Measurements from ENCODE around the gene ZNF324.

The ZNF324 gene

GRCh38 chr19:58479303-58479702, 12.4 kb downstream of the ZNF324 start:
- intact Hi-C loops (cut with DNase I; ENCODE audit: low total_unique reads), result loop anchor here (5.0 kb wide), 1 partner anchor 38 kb away; the partner anchor contains the start of gene ZBTB45
- Histone ChIP-seq H3K27ac (no peak overlapping the region), H3K9me3 (no peaks in the 10 kb centered on the region), H3K27me3 (no peaks in the 10 kb centered on the region), H3K4me3 (no peak overlapping the region), H3K4me1 (peaks cover 0 to 34% (median 25%) of the 10 kb centered on the region in 4 donors), H3K36me3 (peaks cover 0 to 42% (median 27%) of the 10 kb centered on the region in 3 donors)
- no peak for TF ChIP-seq CTCF (IDR thresholded peaks at IDR 0.05)
- no peak for DNase-seq

- no peak for DNase-seq
- no peak for TF ChIP-seq CTCF (IDR thresholded peaks at IDR 0.05)
- Histone ChIP-seq H3K27ac (no peak overlapping the region), H3K4me3 (no peak overlapping the region), H3K36me3 (peaks cover 0 to 42% (median 27%) of the 10 kb centered on the region in 3 donors), H3K9me3 (no peaks in the 10 kb centered on the region), H3K4me1 (peaks cover 0 to 33% (median 23%) of the 10 kb centered on the region in 4 donors), H3K27me3 (no peaks in the 10 kb centered on the region)
- intact Hi-C loops (cut with DNase I; ENCODE audit: low total_unique reads), result loop anchor here (5.0 kb wide), 1 partner anchor 37 kb away; the partner anchor contains the start of gene ZBTB45
These were observed 13.0 kb downstream of the ZNF324 start for GRCh38 chr19:58479736-58480480.

DNA sequence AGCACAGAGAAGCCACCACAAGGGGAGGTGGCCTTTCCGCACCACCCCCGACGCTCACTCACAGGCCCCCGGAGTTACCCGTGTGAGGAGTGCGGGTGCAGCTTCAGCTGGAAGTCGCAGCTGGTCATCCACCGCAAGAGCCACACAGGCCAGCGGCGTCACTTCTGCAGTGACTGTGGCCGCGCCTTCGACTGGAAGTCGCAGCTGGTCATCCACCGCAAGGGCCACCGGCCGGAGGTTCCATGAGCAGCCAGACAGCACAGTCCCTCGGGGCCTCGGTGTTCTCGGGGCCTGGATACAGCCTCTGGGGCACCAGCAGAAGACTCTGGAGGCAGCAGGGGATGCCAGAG, 13.6 kb downstream of the ZNF324 start:
- Histone ChIP-seq H3K4me3 (no peak overlapping the region), H3K9me3 (no peaks in the 10 kb centered on the region), H3K27ac (no peak overlapping the region), H3K4me1 (peaks cover 0 to 28% (median 18%) of the 10 kb centered on the region in 4 donors), H3K27me3 (no peaks in the 10 kb centered on the region), H3K36me3 (peaks cover 0 to 42% (median 27%) of the 10 kb centered on the region in 3 donors)
- no peak for TF ChIP-seq CTCF (IDR thresholded peaks at IDR 0.05)
- intact Hi-C loops (cut with DNase I; ENCODE audit: low total_unique reads), result no loop called here
- no peak for DNase-seq

DNA sequence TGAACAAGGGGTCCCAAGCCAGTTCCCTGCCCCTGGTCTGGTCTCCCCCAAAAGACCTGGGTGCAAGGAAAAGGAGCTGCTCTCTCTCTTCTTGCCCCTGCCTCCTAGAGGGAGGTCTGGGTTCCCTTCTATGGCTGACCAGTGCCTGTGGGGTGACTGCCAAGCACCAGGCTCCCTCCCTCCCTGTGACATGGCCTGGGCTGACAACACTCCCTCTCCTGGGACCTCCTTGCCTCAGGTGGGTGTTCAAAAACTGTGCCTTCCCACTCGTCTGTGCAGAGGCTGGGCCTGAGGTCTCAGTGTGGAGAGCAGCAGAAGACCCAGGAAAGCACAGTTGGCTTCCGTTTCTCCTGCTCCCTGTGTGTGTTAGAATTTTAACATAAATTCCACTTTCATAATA, 14.0 kb downstream of the ZNF324 start:
- H3K27ac ChIP-seq, result no peak overlapping the region
- intact Hi-C loops (cut with DNase I; ENCODE audit: low total_unique reads), result no loop called here
- H3K27me3 ChIP-seq, result no peaks in the 10 kb centered on the region
- DNase-seq, result no peak
- H3K9me3 ChIP-seq, result no peaks in the 10 kb centered on the region
- TF ChIP-seq CTCF (IDR thresholded peaks at IDR 0.05), result no peak
- H3K4me1 ChIP-seq, result peaks cover 0 to 27% (median 17%) of the 10 kb centered on the region in 4 donors
- peaks cover 0 to 42% (median 27%) of the 10 kb centered on the region in 3 donors for H3K36me3 ChIP-seq
- H3K4me3 ChIP-seq, result no peak overlapping the region

GRCh38 chr19:58482372-58482771, 15.5 kb downstream of the ZNF324 start:
- intact Hi-C loops (cut with DNase I; ENCODE audit: low total_unique reads), result no loop called here
- Histone ChIP-seq H3K4me3 (no peak overlapping the region), H3K27me3 (no peaks in the 10 kb centered on the region), H3K4me1 (peaks cover 0 to 17% (median 8%) of the 10 kb centered on the region in 4 donors), H3K36me3 (peaks cover 0 to 42% (median 27%) of the 10 kb centered on the region in 3 donors), H3K27ac (no peak overlapping the region), H3K9me3 (no peaks in the 10 kb centered on the region)
- DNase-seq, result no peak
- no peak for TF ChIP-seq CTCF (IDR thresholded peaks at IDR 0.05)
